NCI-H1105 (cell line): ENCODE measurements around the gene EMP2.

Experiments used
- DNase-seq: peaks from one replicate; lab custom pipeline; 2025; lab: John Stamatoyannopoulos, UW

EMP2 gene

DNA sequence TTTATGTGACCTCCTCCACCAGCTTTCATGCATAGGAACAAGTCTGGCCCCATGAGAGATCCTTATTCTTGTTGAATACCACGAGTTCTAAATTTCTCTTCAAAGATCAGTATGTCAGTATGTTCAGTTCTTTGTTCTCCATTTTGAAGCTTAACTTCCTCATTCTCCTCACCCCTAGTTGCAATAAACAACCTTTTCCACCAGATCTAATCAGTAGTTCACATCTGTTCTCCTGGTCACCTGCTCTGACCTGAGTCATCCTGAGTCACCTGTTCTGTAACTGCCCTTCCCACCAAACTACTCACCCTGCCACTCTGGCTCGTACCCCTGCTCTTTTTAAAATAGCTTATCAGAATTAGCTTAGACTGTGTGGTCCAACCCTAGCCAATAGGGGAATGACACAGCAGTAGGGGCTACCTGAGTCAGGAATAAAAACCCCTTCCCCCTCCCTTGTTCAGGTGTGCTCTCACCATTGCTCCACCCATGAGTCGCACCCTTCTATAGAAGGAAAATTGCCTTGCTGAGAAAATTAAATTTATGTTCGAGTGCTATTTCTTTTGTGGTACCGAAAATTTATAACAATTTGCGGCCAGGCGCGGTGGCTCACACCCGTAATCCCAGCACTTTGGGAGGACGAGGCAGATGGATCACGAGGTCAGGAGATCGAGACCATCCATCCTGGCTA, 94.6 kb downstream of the EMP2 start:
- DNase-seq, result no peak

DNA sequence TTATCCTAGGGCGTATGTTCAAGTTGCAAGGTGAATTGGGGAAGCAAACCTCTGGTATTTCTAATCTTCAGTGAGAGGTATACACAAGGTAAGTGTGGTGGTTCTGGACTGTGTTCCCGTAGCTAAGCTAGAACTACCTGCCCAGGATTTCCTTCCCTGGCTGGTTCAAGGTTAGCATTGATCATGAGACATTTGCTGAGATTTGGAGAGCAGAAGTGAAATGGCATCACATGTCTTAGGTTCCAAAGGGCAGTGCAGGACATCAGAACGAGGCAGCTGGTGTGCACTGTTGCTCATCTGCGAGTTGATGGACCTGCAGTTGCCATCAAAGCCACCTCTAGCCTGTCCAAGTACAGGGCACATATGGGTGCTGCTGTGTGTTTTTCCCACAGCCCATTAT, 95.2 kb downstream of the EMP2 start:
- no peak for DNase-seq

DNA sequence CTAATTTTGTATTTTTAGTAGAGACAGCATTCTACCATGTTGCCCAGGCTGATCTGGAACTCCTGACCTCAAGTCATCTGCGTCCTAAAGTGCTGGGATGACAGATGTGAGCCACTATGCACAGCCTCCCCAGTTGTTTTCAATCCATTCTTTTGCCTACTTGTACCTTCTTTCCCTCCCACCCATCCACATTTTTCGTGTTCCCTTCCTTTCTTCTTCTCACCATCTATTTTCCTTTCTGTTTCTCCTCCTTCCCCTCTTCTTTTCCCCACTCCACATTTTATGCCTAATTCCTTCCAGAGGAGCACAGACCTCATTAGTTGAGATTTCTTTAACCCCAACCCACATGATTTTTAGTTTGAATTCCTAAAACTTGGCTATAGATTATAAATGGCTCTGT, 100.2 kb downstream of the EMP2 start:
- no peak for DNase-seq
